ENCODE data around the gene MEF2B.
"Not testable (repeated sequence)": the region's sequence is repeated elsewhere in the genome, so short reads cannot be mapped to it uniquely, and the experiment has no call there.

Gene MEF2B

DNA sequence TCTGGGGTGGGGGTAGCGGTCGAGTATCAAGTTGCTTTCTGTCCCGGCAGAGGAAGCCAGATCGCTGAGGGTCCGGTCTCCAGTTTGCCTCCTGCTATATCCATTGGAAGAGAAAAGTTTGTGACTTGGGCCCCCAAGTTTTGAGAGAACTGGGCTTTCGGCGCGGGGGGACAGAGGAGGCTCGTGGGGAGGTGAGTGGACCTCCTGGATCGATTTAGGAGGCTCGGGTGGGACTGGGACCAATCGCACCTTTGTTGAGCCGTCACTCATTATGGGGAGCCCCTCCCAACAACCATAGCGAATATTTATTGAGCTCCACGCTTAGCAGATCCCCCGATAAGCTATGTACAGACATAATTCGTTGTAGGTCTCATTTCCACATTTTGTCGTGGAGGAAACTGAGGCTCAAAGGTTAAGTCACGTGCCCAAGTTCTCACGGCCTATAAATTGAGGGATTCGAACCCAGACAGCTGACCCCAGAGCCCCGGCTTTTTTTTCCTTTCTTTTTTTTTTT lies 22.9 kb upstream of the MEF2B start:
- DNase-seq: no peak

DNA sequence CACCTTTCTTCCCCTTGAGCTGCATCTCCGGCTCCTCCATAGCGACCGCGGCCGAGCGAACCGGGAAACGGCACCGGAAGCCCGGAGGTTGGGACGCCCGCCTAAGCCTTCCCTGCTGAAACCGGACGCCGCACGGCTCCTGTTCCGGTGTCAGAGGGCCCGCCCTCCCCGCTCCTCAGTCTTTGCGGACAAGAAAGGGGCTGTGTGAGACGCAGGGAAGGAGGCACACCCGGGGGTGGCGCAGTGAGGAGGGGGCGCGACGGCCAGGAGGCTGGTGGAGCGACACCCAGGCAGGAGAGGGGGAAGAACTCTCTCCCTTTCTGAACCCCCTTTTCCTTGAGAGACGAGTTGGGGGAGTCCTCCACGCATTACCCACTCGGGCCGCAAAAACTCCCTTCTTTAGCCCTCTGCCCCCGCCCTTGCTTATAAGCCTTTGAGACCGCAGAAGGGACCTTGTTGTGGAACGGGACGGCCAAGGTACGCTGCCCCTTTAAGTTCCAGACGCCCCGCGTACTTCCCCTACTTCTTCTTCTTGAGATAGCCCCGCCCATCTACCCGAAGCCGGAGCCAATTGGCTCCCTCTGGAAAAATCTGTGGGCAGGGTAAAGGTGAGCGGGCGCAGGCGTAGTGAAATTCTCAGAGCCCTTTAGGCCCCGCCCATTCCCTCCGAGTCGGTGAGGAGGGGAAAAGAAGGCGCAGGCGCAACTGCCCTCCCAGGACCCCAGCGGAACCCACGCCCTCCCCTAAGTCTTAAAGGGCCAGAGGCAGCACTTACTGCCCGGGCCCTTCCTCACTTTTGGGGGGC lies 22.2 kb upstream of the MEF2B start, which contains the start of the genes BORCS8 and RFXANK:
BORCS8 (minus strand) TSS at position 75 of the 805 bp plus-strand sequence; CDS start at position 40, 35 bp downstream.
RFXANK (plus strand) TSS at position 181 of the 805 bp plus-strand sequence. CDS start 1,689 bp downstream, outside the sequence.
- DNase-seq: peak; percentile 99

- DNase-seq: no peak
Measured at GRCh38 chr19:19191768-19192077, 21.7 kb upstream of the MEF2B start.

DNA sequence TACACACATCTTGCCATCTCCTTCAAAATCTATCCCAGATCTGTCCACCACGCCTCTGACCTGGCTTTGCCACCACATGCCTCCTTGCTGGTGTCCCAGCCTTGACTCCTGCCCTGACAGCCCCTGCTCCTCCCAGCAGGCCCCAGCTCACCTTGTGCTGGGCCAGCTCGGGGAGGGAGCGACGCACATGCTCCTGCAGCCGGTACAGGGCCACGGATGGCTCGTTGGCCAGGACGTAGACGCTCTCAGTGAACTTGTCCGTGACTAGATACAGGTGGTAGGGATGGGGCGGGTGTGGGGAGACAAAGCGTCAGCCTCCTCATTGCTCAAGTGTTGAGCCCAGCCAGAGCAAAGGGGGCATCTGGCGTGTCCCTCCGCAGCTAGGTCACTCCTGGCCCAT lies 16.7 kb upstream of the MEF2B start:
- no peak for DNase-seq

GRCh38 chr19:19185853-19186740 lies 16.0 kb upstream of the MEF2B start:
- peak; percentile 54 for DNase-seq

DNA sequence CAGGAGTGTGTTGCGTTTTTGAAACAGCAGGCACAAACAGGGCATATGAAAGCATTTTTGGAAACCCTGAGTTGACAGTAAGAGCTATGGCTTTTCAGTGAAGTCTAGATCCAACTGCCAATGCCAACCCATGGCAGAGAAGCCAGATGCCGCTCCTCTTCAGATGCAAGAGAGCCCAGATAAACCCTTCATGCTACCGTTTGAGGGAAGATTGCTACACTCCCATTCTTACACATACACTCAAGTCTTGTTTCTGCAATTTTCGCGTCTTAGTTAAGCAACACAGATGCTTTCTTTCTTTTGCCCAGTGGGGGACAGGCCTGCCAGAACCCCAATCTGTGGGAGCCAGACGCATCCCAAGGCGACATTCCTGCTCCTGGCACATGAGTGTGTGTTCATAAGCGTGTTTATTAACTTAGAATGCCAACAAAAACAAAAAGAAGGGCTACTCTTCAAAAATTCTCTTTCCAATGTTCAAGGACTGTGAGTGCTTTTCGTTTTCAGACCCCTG lies 11.5 kb upstream of the MEF2B start:
- no peak for DNase-seq

DNA sequence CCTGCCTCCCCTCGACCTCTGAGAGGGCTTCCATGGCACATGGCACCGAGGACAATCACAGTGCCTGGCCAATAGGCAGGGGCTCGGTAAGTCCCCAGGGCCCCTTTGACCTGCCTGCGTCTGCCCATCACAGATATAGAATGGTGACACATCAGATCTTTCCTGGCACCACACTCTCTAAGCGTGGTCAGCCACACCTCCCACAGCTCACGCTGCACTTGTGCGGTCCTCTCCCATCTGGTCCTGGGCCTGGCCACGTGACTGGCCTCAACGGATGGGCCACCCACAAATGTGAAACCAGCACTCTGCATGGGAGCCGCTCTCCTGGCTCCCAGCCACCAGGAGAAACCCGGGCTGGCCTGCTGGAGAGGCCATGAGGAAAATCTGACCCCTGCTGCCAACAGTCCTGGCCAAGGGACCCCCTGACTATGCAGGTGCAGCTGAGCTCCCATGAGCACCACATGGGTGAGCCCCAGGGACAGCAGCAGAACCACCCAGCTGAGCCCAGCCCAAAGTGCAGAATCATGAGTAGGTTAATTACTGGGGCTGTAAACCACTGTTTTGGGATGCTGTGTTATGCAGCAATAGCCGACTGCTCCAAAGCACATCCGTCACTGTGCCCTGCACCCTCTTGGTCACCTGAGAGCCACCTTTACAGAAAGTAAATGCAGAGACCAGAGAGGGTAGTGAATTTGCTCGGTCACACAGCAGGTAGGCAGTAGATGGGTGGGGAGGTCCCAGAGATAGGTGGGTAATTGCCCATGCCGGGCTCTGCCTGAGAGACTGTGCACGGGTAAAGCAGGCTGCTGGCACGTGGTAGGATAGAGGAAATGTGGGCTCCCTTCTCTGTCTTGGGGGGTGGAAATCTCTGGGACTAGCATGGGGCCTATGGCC lies 9.7 kb upstream of the MEF2B start:
- DNase-seq: no peak

DNA sequence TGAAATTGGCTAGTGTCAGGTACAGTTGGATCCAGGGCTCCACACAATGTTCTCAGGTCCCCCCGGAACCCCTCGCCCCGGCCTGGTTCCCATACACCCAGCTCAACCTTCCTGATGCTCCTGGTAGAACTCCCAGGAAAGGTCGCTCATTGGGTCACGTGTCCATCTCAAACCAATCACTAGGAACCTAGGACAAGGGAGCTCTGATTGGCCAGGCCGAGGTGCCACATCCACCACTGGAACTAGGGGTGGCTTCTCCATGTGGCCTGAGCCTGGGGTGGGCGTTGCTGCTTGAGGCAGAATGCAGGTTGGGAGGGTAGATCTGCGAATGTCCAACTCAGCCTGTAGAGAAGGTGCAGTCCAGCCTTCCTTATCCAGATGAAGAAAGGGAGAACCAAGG lies 6.9 kb upstream of the MEF2B start:
- no peak for DNase-seq

DNA sequence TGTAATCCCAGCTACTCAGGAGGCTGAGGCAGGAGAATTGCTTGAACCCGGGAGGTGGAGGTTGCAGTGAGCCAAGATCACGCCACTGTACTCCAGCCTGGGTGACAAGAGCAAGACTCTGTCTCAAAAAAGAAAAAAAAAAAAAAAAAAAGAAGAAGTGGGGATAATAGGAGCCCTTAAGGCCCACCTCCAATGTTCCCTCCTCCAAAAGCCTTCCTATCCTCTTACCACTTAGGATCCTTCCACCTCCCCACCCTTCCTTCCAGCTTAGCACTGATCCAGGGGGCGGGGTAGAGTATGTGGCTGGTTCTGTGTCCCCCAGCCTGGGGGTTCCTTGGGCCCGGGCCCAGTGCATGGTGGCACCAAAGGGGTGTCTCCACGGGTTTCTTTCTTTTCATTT lies 3.2 kb upstream of the MEF2B start:
- DNase-seq: not testable (repeated sequence)

- DNase-seq: no peak
Measured at GRCh38 chr19:19171821-19172532, 1.9 kb upstream of the MEF2B start.

DNA sequence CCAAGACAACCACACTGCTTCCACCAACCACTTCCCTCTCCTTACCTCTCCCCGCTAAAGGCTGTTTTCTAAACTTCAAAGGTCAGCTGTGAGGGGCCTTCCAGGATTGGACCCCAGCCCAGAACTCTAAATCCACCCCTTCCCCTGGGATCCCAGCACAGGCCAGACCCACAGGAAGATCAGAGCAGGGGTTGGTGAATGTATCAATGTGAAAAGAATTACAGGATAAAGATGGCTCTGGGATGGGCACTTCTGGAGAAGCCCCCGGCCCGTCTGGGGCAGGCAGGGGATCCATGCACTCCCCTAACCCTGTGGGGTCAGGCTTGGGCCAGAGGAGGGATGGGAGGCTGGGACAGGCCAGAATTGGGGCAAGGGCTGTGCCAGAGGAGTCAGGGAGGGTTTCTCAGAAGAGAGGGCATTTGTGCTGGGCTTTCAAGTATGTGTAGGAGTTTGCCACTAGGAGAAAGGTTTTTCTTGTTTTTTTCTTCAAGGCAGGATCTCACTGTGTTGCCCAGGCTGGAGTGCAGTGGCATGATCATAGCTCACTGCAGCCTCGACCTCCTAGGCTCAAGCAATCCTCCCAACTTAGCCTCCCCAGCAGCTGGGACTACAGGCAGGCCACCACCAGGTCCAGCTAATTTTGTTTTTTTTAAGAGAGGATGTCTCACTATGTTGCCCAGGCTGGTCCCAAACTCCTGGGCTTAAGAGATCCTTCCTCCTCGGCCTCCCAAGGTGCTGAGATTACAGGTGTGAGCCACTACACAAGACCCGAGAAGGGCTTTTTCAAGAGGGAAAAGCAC lies 1.0 kb upstream of the MEF2B start:
- DNase-seq: no peak

DNA sequence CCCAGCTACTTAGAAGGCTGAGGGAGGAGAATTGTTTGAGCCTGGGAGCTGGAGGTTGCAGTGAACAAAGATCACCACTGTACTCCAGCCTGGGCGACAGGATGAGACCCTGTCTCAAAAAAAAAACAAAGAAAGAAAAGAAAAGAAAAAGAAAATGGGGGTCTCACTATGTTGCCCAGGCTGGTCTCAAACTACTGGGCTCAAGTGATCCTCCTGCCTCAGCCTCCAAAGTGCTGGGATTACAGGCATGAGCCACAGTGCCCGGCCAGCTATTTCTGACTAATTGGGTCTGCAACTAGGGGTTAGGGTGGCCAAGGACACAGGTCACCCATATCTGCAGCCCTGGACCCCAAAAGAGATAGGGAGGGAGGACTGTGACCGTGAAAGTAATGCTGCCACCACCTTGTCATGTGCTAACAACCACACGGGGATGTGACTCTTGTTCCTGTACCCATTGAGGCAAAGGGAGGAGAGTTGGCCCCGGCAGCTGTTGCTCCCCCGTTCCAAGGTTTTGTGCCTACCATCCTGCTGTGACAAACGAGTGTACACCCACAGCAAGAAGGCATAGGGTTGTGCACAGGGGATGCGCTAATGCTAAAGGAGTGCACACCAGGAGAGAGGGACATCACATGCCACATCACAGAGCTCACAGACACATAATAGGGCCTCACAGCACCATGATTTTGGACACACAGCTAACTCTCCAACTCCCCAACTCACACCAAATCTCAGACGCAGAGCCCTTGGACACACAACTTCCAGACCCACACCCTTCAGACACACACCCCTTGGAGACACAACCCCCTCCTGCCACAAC lies 619 bp downstream of the MEF2B start:
- DNase-seq: no peak

- DNase-seq: no peak
Measured at GRCh38 chr19:19167612-19168011, 2.5 kb downstream of the MEF2B start.

DNA sequence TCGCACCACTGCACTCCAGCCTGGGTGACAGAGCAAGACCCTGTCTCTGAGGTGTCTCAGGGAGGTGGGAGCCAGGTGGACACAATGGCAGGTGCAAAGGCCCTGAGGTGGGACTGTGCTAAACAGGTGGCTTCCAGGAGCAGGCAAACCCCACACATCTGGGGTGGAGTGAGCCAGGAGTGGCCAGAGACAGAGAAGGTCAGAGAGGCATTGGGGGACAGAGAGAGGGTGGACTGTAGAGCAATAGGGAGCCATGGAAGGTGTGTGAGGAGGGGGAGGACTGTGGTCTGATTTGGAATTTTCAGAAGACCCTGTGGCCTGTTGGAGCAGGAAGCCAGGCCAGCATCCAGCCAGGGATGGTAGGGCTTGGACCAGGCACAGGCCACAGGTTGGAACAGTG lies 4.7 kb downstream of the MEF2B start:
- DNase-seq: no peak

GRCh38 chr19:19162495-19162894 lies 7.6 kb downstream of the MEF2B start:
- no peak for DNase-seq

- peak; percentile 38 for DNase-seq
Measured at GRCh38 chr19:19160461-19161035, 9.5 kb downstream of the MEF2B start.

- DNase-seq: no peak
Measured at GRCh38 chr19:19159534-19159933, 10.5 kb downstream of the MEF2B start.

DNA sequence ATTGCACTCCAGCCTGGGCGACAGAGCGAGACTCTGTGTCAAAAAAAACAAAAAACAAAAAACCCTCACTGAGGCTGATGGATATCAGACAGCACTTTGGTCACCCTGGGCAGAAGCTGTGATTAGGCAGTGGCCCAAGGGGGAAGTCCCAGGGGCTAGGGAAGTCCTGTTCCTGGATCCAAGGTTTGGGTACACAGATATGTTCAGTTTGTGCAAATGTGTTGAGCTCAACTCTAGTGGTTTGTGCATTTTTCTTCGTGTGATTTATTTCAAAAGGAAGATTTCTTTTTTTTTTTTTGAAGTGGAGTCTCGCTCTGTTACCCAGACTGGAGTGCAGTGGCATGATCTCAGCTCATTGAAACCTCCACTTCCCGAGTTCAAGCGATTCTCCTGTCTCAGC lies 12.3 kb downstream of the MEF2B start:
- DNase-seq: no peak

DNA sequence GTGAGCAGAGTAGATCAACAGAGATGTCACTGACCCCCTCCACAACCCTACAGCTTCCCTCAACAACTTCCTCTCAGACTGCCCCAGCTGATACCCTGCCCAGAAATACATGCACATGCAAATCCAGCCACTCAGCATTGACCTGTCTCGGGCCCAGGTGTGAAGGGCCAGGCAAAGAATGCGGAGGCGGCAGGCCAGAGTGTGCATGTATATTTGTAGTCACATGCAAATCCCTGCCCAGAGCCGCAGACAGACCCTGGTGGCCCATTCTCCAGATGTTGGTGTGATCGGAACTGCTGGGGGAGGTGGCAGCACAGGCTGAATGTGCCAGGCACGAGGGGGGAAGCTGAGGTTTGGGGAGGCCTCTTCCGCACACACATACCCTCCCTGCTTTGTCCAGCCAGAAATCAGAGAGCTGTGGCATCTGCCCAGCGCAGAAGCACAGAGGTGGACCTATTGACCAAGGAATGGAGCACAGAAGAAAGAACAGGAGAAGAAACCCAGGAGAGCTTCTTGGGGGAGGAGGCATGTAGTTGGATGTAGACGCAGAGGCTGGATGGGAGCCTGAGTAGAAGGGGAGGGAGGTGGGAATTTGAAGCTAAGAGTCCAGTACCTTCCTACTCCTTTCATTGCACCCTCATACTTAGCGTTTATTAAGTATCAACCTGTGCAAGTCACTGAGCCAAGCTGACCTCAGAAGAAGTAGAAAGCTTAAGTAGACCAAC lies 14.4 kb downstream of the MEF2B start:
- DNase-seq: no peak
